IMR-90 (cell line): ENCODE results near the gene AHNAK. TPM values are rescaled to one million over a fixed set of nuclear protein-coding genes. Genes with fewer than 3 reads are reported as not detected.
A peak's percentile ranks its signal among the peaks of the same experiment; 100 is the strongest.

ENCODE experiments used
- ATAC-seq: fragments of 200-7000 bp; cut with Tn5 transposase; 2 replicates; pipeline ENCODE4 v1.9.1; 2020; ENCODE audit warnings: low read depth, mild to moderate bottlenecking, moderate library complexity
- BruUV-seq: library from RNA; stranded (reverse); fragments of 400-500 nt; replicated peaks from 2 replicates; lab custom pipeline; 2021; lab: Mats Ljungman, UMichigan
- CTCF ChIA-PET: fragments of 300-600 bp; formaldehyde crosslinking; extraction: SDS; loops from one replicate; lab custom pipeline; 2021; ENCODE audit warnings: antibody characterized with exemption; lab: Yijun Ruan, JAX
- POLR2A ChIA-PET: fragments of 300-600 bp; sonication (Branson Sonifier 250); formaldehyde crosslinking; loops from one replicate; lab custom pipeline; 2022; ENCODE audit warnings: antibody characterized with exemption; ENCODE audit not compliant: unreplicated experiment; lab: Charles Lee
- DNase-seq: peaks from one replicate; pipeline ENCODE4 v3.0.0; 2013
- H2AFZ ChIP-seq: replicated peaks from 2 replicates; pipeline ENCODE3; 2013; ENCODE audit warnings: low read length, mild to moderate bottlenecking; ENCODE audit not compliant: poor library complexity
- H2AK5ac ChIP-seq: 2 replicates; pipeline ENCODE4 v1.6.1; 2013; ENCODE audit warnings: low read depth, low read length, inconsistent platforms
- H2AK9ac ChIP-seq: replicated peaks from 2 replicates; pipeline ENCODE3; 2013; ENCODE audit warnings: mild to moderate bottlenecking, low read depth, low read length, moderate library complexity; ENCODE audit not compliant: poor library complexity
- H2BK120ac ChIP-seq: 2 replicates; pipeline ENCODE4 v1.6.1; 2013; ENCODE audit warnings: low read depth, low read length, inconsistent platforms
- H2BK15ac ChIP-seq: 3 replicates; pipeline ENCODE4 v1.6.1; 2013; ENCODE audit warnings: low read depth, low read length, inconsistent platforms
- H2BK20ac ChIP-seq: 2 replicates; pipeline ENCODE4 v1.6.1; 2013; ENCODE audit warnings: low read depth, mild to moderate bottlenecking, inconsistent platforms, low read length, moderate library complexity
- H2BK5ac ChIP-seq: 2 replicates; pipeline ENCODE4 v1.6.1; 2013; ENCODE audit warnings: mild to moderate bottlenecking, low read depth, low read length, inconsistent platforms; ENCODE audit not compliant: poor library complexity, severe bottlenecking
- H3K14ac ChIP-seq: replicated peaks from 2 replicates; pipeline ENCODE4 v1.6.1; 2013; ENCODE audit warnings: low read depth, low read length, inconsistent platforms
- H3K18ac ChIP-seq: 2 replicates; pipeline ENCODE4 v1.6.1; 2013; ENCODE audit warnings: low read depth, low read length, control low read depth
- H3K23ac ChIP-seq: 2 replicates; pipeline ENCODE4 v1.6.1; 2013; ENCODE audit warnings: low read depth, low read length, inconsistent platforms
- H3K27ac ChIP-seq: 2 replicates; pipeline ENCODE4 v1.5.1; 2013; ENCODE audit warnings: mild to moderate bottlenecking, control low read depth, low read length; ENCODE audit not compliant: insufficient read depth
- H3K27me3 ChIP-seq: 2 replicates; pipeline ENCODE4 v1.6.1; 2013; ENCODE audit warnings: low read length; ENCODE audit not compliant: control insufficient read depth, insufficient read depth
- H3K36me3 ChIP-seq: 2 replicates; pipeline ENCODE4 v1.6.1; 2013; ENCODE audit warnings: low read length, mixed read lengths; ENCODE audit not compliant: control insufficient read depth, insufficient read depth
- H3K4ac ChIP-seq: 2 replicates; pipeline ENCODE4 v1.6.1; 2013; ENCODE audit warnings: low read depth, low read length, inconsistent platforms
- H3K4me1 ChIP-seq: 2 replicates; pipeline ENCODE4 v1.6.1; 2013; ENCODE audit warnings: low read length, mixed read lengths; ENCODE audit not compliant: control insufficient read depth, insufficient read depth
- H3K4me2 ChIP-seq: 2 replicates; pipeline ENCODE4 v1.6.1; 2013; ENCODE audit warnings: low read depth, mild to moderate bottlenecking, control low read depth, low read length, moderate library complexity
- H3K4me3 ChIP-seq: 2 replicates; pipeline ENCODE4 v1.5.1; 2013; ENCODE audit warnings: low read depth, mild to moderate bottlenecking, control low read depth, low read length, moderate library complexity; ENCODE audit not compliant: insufficient read depth
- H3K56ac ChIP-seq: 2 replicates; pipeline ENCODE4 v1.6.1; 2013; ENCODE audit warnings: low read length, inconsistent platforms; ENCODE audit not compliant: insufficient read depth; ENCODE audit errors: extremely low read depth
- H3K79me1 ChIP-seq, 2 experiments: 2 replicates each; pipeline ENCODE4 v1.6.1; 2013; ENCODE audit warnings: low read length in 2 of 2, inconsistent platforms in 1 of 2, low read depth in 1 of 2
- H3K9ac ChIP-seq: 2 replicates; pipeline ENCODE4 v1.6.1; 2013; ENCODE audit warnings: low read depth, low read length, control low read depth
- H3K9me1 ChIP-seq: 2 replicates; pipeline ENCODE4 v1.6.1; 2013; ENCODE audit warnings: low read length, inconsistent platforms; ENCODE audit not compliant: insufficient read depth
- H3K9me3 ChIP-seq: 2 replicates; pipeline ENCODE4 v1.6.1; 2013; ENCODE audit warnings: low read length; ENCODE audit not compliant: control insufficient read depth, insufficient read depth
- H4K20me1 ChIP-seq: 2 replicates; pipeline ENCODE4 v1.6.1; 2013; ENCODE audit warnings: low read length, inconsistent platforms; ENCODE audit not compliant: insufficient read depth
- H4K5ac ChIP-seq: 2 replicates; pipeline ENCODE4 v1.6.1; 2013; ENCODE audit warnings: mild to moderate bottlenecking, low read depth, low read length, control low read depth
- H4K8ac ChIP-seq, 2 experiments: 2 replicates each; pipeline ENCODE4 v1.6.1; 2013; ENCODE audit warnings: low read depth in 2 of 2, low read length in 2 of 2, control low read depth in 1 of 2, inconsistent platforms in 1 of 2
- H4K91ac ChIP-seq: 2 replicates; pipeline ENCODE4 v1.6.1; 2013; ENCODE audit warnings: low read depth, low read length, inconsistent platforms; ENCODE audit not compliant: insufficient read depth
- ELK1 ChIP-seq: fragments of 150-350 bp; IDR thresholded peaks from 2 replicates; pipeline ENCODE4 v1.6.1; 2016; ENCODE audit warnings: low read depth, mild to moderate bottlenecking, low read length, moderate library complexity, borderline replicate concordance
- MAZ ChIP-seq: IDR thresholded peaks from 2 replicates; pipeline ENCODE4 v1.6.1; 2012; ENCODE audit warnings: low read depth, mild to moderate bottlenecking, low read length, improper control_type of control experiment, moderate library complexity, borderline replicate concordance
- NFE2L2 ChIP-seq: fragments of 150-350 bp; IDR thresholded peaks from 2 replicates; pipeline ENCODE4 v1.6.1; 2016; ENCODE audit warnings: low read depth, mild to moderate bottlenecking, low read length
- POLR2A ChIP-seq: IDR thresholded peaks from 2 replicates; pipeline ENCODE4 v1.6.1; 2012; ENCODE audit warnings: mild to moderate bottlenecking, low read depth, low read length
- USF2 ChIP-seq: fragments of 150-350 bp; IDR thresholded peaks from 2 replicates; pipeline ENCODE4 v1.6.1; 2017; ENCODE audit warnings: mild to moderate bottlenecking, antibody characterized with exemption, low read length, low read depth
- WGBS, 2 experiments: methylation state at CpG; one replicate each; pipeline versions ENCODE4 v1.1.5 to v1.1.7; 2013; ENCODE audit warnings: missing lambda C conversion rate in 2 of 2; ENCODE audit not compliant: insufficient read length in 1 of 2; ENCODE audit errors: extremely low coverage in 2 of 2; 5-methylcytosine and 5-hydroxymethylcytosine counted together
- dilution Hi-C: fragments of 300-500 bp; cut with HindIII; formaldehyde crosslinking; loops from one replicate; pipeline ENCODE4 v1.14.3; 2018; ENCODE audit warnings: low sequenced_read_pairs; ENCODE audit not compliant: unreplicated experiment
- in situ Hi-C: fragments of 300-500 bp; cut with MboI; formaldehyde crosslinking; loops from 3 replicates; pipeline ENCODE4 v1.14.3; 2019; ENCODE audit warnings: low sequenced_read_pairs, inconsistent platforms, mixed read lengths
- intact Hi-C: fragments of 100-400 bp; cut with micrococcal nuclease; formaldehyde crosslinking; loops from 2 replicates; pipeline ENCODE4 v1.10.0; 2022
- polyA plus RNA-seq, 3 experiments: library from polyadenylated mRNA; depleted of rRNA; stranded (reverse); fragments of >200 nt; gene quantifications; 2 replicates each; pipeline ENCODE4 v1.2.3, GENCODE V29; 2012; ENCODE audit warnings: low replicate concordance in 1 of 3
- total RNA-seq: library from RNA; depleted of rRNA; stranded (reverse); fragments of >200 nt; gene quantifications from 2 replicates; pipeline ENCODE4 v1.2.3, GENCODE V29; 2012

AHNAK gene
- total and polyA plus RNA-seq, 2 of the 4 experiments (the other 2 are of a cell fraction), result 95.1 to 695 TPM

GRCh38 chr11:62466444-62466843, 80.2 kb downstream of the AHNAK start:
- BruUV-seq, result no TSS peak
- Histone ChIP-seq H4K20me1 (no peaks in the 10 kb centered on the region), H3K18ac (no peak overlapping the region), H2AFZ (no peak overlapping the region), H2AK9ac (no peak overlapping the region), H3K27ac (no peak overlapping the region), H4K91ac (no peak overlapping the region), H3K9me3 (no peaks in the 10 kb centered on the region), H2BK20ac (no peak overlapping the region), H4K5ac (no peak overlapping the region), H3K27me3 (no peaks in the 10 kb centered on the region), H3K4me1 (peaks cover 5% of the 10 kb centered on the region; the same call in 1 of the 2 replicates), H3K4me2 (no peak overlapping the region), H2BK5ac (peak overlapping the region; percentile 11), H3K4ac (no peak overlapping the region), H2BK15ac (no peak overlapping the region), H3K23ac (no peak overlapping the region), H3K36me3 (no peaks in the 10 kb centered on the region), H2BK120ac (no peak overlapping the region), H2AK5ac (no peak overlapping the region), H3K56ac (no peak overlapping the region), H4K8ac (no peak overlapping the region), H3K9ac (no peak overlapping the region), H3K14ac (no peak overlapping the region), H3K9me1 (peaks cover 3% of the 10 kb centered on the region; the same call in 1 of the 2 replicates), H3K79me1 (no peaks in the 10 kb centered on the region), H3K4me3 (no peak overlapping the region)
- in situ Hi-C loops (no loop called here), intact Hi-C loops (no loop called here), dilution Hi-C loops (no loop called here)
- TF ChIP-seq POLR2A (no peak), USF2 (no peak), NFE2L2 (no peak), ELK1 (no peak), MAZ (no peak)
- no peak for DNase-seq
- CTCF ChIA-PET, result interaction anchor here (0.7 kb wide), 1 partner anchor 192 kb away, joined by 5 read pairs; no protein-coding TSS in a partner anchor
- POLR2A ChIA-PET, result no interaction called here
- ATAC-seq, result peak; percentile 60
- no CpG with 5 or more reads among the region's 2 CpGs for WGBS, 2 experiments
